GM20000 (cell line): ENCODE measurements around the gene PRKAA2.
A peak's percentile ranks its signal among the peaks of the same experiment; 100 is the strongest.

Source experiments
- DNase-seq: peaks from one replicate; pipeline ENCODE4 v3.0.0; 2012; ENCODE audit warnings: low spot score
- CTCF ChIP-seq: IDR thresholded peaks from 2 replicates; pipeline ENCODE4 v1.5.1; 2012; ENCODE audit warnings: mild to moderate bottlenecking, control low read depth; ENCODE audit errors: extremely low read depth, missing control alignments

PRKAA2 gene

GRCh38 chr1:56671085-56671484 lies 26.0 kb downstream of the PRKAA2 start:
- DNase-seq = no peak
- no peak for TF ChIP-seq CTCF

DNA sequence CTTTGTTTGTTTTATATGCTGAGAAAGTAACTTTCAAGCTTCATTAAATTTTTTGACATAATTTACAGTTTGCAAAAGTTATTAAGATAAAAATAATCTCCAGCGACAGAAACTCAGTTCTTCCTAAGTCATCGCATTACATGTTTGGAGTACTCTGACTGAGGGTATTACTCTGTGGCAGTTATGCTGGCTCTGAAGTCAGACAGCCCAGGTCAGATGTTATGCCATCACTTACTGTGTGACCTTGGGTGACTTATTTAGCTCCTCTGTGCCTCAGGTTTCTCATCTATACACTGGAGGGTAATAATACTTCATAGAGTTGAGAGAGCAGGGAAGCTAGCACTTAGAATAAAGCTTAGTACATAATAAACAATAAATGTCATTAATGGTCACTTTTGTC lies 26.4 kb downstream of the PRKAA2 start:
- DNase-seq = no peak
- TF ChIP-seq CTCF = no peak

DNA sequence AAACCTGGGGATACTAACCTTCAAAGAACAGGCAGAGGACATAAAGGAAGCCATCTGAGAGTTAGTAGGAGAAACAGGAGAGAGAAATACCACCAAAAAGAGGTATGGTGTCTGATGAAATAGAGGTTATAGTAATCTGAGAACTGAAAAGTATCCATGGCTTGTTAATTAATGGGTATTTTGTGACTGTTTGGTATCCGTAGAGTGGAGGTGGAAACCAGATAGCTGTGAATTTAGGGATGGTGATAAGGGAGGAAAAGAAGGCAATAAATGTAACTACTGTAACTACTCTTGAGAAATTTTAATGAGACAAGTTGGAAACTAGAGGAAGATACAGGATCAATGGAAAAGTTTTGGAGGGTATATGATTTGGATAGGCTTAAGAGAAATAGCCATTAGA lies 27.5 kb downstream of the PRKAA2 start:
- no peak for DNase-seq
- no peak for TF ChIP-seq CTCF

DNA sequence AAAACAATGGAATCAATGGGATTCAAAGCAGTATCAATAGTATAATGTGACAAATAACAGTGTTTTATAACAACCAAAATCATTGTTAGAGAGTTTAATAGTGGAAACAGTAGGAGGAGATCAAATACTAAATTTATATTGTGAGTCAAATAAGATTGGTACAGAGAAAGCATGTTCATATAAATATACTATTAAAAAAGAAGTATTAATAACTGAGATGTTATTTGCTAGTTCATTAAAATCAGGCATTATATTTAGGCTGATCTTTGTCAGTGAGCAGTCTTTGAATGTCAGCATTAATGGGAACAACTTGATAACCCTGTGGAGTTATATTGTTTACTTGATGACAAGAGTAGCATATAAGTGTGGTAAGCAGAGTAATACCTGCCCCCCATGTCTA lies 30.6 kb downstream of the PRKAA2 start:
- DNase-seq = no peak
- no peak for TF ChIP-seq CTCF

DNA sequence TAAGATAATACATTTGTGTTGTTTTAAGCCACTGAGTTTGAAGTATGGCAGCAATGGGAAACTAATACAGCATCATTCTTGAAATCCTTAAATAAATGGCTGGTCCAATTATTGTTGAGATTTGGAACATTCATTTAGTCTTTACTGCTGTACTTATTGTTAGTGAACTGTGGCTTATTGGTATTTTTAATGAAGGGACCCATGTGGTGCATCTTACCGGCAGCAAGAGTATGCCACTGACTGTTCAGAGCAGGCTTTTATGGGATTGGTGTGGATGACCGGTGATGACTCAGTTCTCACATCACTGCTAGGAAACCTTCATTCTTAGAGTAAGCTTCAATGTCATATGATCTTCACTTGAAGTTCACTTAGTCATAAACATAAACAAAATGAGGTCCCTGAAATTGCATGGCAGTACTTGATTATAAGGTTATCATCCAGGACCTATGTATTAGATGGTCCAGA lies 31.5 kb downstream of the PRKAA2 start:
- no peak for DNase-seq
- no peak for TF ChIP-seq CTCF

GRCh38 chr1:56683569-56683968 lies 38.5 kb downstream of the PRKAA2 start:
- no peak for TF ChIP-seq CTCF
- no peak for DNase-seq

DNA sequence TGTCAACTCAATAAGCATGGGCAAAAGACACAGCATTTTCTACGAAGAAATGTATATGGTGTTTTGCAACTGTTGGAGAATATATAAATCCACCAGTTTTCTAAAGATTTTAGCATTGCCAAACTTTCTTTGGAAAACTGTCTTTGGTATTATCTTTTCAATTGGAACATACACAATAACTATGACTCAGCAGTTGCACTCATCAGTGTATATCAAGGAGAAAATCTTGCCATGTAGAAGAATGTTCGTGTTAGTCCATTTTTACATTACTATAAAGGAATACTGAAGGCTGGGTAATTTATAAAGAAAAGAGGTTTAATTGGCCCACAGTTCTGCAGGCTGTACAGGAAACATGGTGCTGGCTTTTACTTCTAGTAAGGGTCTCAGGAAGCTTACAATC lies 41.1 kb downstream of the PRKAA2 start:
- no peak for DNase-seq
- TF ChIP-seq CTCF = no peak

DNA sequence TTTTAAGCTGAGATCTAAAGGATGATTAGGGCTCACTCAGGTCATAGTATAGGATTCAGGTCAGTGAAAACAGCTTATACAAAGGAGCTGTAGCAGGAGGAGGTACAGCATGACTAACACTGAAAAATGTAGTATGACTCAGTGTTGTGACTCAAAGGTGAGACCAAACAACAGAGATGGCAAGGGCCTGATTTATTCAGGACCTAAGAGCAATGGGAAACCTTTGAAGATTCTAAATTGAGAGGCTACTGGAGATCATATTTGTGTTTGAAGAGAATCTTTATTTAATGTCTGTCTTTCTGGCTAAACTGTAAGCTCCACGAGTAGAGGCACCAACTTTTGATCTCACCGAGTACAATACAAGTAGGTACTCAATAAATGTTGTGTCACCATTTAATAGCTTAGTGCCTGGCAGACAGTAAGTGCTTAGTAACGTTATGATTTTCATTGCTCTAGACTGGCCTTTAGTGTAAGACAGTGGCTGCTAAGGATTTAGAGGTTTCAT lies 43.5 kb downstream of the PRKAA2 start:
- DNase-seq = peak; percentile 12
- TF ChIP-seq CTCF = no peak
